22Rv1 (cell line): ENCODE data around the gene LEMD2.

Experiments
- H3K27ac ChIP-seq: fragments of 450-650 bp; 2 replicates; pipeline ENCODE4 v1.5.1; 2017
- CTCF ChIP-seq: fragments of 450-650 bp; IDR thresholded peaks from 2 replicates; pipeline ENCODE4 v1.5.1; 2017; ENCODE audit warnings: mild to moderate bottlenecking
- ZFX ChIP-seq: fragments of 450-650 bp; IDR thresholded peaks from 2 replicates; pipeline ENCODE4 v1.6.1; 2017; ENCODE audit warnings: antibody characterized with exemption, borderline replicate concordance

LEMD2 gene

GRCh38 chr6:33770833-33771145 lies 18.1 kb downstream of the LEMD2 start:
- no peak overlapping the region for H3K27ac ChIP-seq
- TF ChIP-seq CTCF (no peak), ZFX (no peak)

GRCh38 chr6:33770124-33770832 lies 18.7 kb downstream of the LEMD2 start:
- H3K27ac ChIP-seq, result no peak overlapping the region
- TF ChIP-seq CTCF (no peak), ZFX (no peak)

- TF ChIP-seq CTCF, result no peak
- TF ChIP-seq ZFX, result no peak
- no peak overlapping the region for H3K27ac ChIP-seq
These were observed 19.6 kb downstream of the LEMD2 start for GRCh38 chr6:33769248-33769821.

- no peak overlapping the region for H3K27ac ChIP-seq
- TF ChIP-seq ZFX (no peak), CTCF (peak; percentile 96)
These were observed 20.2 kb downstream of the LEMD2 start for GRCh38 chr6:33768644-33769120.

- no peak overlapping the region for H3K27ac ChIP-seq
- TF ChIP-seq CTCF (no peak), ZFX (no peak)
These were observed 21.7 kb downstream of the LEMD2 start for GRCh38 chr6:33766921-33767907.

- no peak overlapping the region for H3K27ac ChIP-seq
- TF ChIP-seq ZFX, result no peak
- TF ChIP-seq CTCF, result no peak
These were observed 23.6 kb downstream of the LEMD2 start for GRCh38 chr6:33765368-33765767.
